UCSD-AML1 (cell line): ENCODE measurements around the gene GOLPH3.

ENCODE experiments used
- DNase-seq: peaks from one replicate; lab custom pipeline; 2025; ENCODE audit not compliant: unreplicated experiment; lab: John Stamatoyannopoulos, UW

Gene GOLPH3

GRCh38 chr5:32172186-32172911 is 1.8 kb downstream of the GOLPH3 start:
- DNase-seq, result peak; percentile 27

DNA sequence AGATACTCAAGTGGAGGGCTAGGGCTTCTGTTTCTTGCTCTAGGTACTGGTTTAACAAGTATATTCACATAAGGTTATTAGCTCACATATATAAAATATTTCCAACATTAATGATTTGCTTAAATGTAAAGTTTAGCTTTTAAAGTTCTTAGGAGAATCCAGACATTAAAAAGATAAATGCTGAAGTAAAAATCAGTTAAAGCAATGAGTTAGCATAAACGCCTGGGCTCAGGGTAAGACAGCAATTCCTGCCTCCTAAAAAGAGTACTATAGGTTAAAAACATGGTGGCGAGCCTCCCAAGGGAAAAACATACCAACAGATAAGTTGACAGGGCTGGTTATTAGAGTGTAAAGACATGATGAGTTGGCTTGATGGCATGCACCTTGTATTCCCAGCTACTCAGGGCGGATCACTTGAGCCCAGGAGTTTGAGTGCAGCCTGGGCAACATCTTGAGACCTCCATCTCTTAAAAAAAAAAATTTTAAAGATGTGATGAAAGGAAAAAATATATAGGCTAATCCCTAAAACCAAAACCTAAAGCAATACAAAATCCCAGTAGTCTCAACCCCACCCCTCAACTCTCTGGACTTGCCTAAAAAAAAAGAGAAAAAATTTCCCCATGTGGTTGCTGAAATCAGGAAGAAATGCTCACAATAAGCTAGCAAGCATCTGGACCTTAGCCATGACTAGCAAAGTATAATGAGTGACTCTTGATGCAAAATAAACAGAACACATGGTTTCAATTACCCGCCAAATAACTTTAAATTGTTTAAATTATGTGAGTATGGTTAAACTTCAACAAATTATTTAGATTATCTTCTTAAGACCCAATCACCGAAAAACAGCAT is 3.6 kb downstream of the GOLPH3 start:
- DNase-seq, result no peak

- no peak for DNase-seq
These were observed 5.6 kb downstream of the GOLPH3 start for GRCh38 chr5:32168460-32169033.

DNA sequence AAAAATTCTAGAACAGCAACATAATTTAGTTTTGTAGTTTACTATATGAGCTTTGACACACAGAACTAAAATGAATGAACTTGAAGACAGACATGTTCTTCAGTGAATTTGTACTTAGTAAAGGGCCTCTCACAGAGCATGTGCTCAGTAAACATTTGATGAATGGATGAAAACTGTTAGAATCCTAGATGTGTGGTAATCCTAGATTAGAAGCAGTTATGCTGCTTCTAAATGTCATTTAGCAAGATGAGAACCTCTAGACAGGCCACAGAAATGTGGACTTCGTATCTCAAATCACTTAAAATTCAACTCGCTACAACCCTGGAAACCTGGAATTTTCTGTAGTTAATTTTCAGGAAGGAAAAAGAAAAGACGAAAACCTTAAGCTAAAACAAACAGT is 8.5 kb downstream of the GOLPH3 start:
- DNase-seq, result no peak

DNA sequence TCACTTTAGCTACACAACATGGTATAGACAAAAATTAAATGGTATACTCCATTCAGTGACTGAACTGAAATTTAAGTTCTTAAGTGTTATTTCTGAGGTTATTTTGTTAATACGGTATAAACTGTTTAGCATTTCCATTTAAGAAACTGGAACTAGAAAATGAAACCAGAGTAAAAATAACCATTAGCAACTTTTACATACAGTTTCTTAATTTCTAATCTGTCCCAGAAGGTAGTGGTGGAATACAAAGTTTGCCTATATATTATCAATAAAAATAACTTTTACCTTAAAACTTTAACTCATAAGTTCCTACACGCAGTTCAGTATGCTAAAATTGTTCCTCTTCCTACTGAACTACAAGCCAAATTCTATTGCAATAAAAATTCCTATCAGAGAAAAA is 10.3 kb downstream of the GOLPH3 start:
- no peak for DNase-seq

GRCh38 chr5:32163053-32163452 is 11.1 kb downstream of the GOLPH3 start:
- no peak for DNase-seq

GRCh38 chr5:32160228-32160627 is 13.9 kb downstream of the GOLPH3 start:
- DNase-seq, result no peak

DNA sequence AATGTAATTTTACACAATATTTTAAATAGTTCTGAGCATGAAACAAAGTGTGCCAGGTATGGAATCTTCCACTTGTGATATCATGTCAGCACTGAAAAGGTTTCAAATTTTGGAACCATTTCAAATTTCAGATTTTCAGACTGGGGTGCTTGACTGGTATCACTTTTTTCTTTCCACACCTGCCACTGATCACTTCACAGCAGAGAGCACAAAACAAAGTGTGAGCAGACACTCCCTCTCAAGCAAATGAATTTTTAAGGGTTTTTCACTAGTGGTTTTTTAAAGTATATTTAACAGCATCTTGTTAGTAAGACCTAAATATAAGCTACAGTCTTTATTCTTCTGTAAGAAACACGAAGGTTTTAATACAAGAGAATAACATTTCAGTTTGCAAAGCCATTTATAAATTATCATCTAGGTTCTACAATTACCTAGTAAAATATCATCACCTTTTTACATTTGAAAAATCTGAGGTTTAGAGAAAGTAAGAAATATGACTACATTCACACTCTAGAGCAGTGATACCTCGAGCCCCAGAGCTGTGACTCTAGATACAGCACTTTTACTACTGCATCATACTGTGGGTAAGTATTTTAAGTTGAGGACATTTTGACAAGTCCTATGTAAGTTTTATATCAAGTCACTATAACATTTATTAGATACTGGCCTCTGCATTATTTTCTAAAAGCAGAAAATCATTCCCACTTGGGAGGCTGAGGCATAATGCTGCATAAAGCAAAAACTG is 14.6 kb downstream of the GOLPH3 start:
- DNase-seq, result no peak

GRCh38 chr5:32158679-32158975 is 15.5 kb downstream of the GOLPH3 start:
- DNase-seq, result no peak

GRCh38 chr5:32157078-32157477 is 17.0 kb downstream of the GOLPH3 start:
- no peak for DNase-seq

DNA sequence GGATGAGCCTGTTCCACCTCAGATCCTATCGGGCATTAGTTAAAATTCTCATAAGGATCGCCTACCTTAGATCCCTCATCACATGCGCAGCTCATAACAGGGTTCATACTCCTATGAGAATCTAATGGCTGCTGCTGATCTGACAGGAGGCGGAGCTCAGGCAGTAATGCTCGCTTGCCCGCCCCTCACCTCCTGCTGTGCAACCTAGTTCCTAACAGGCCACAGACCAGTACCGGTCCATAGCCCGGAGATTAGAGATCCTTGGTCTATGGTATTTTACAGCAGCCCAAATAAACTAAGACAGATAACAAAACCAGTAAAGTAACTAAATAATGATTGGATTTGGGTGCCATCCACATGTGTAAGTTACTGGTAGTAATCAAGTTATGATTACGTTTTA is 17.5 kb downstream of the GOLPH3 start:
- no peak for DNase-seq

DNA sequence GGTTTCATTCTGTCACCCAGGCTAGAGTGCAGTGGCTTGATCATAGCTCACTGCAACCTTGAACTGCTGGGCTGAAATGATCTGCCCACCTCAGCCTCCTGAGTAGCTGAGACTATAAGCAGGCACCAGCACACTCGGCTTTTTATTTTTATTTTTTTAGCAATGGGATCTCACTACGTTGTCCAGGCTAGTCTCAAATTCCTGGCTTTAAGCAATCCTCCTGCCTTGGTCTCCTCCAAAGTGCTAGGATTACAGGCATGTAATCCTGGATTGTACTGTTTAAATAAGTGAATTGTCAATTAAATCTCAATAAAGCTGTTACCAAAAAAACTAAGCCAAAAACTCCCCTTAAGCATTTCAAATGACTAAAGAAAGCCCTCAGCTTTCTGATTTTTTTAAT is 18.9 kb downstream of the GOLPH3 start:
- DNase-seq, result no peak

GRCh38 chr5:32153723-32154122 is 20.4 kb downstream of the GOLPH3 start:
- no peak for DNase-seq

- no peak for DNase-seq
These were observed 22.9 kb downstream of the GOLPH3 start for GRCh38 chr5:32151198-32151597.

- DNase-seq, result no peak
These were observed 23.8 kb downstream of the GOLPH3 start for GRCh38 chr5:32150366-32150765.

GRCh38 chr5:32147959-32148358 is 26.2 kb downstream of the GOLPH3 start:
- DNase-seq, result no peak

DNA sequence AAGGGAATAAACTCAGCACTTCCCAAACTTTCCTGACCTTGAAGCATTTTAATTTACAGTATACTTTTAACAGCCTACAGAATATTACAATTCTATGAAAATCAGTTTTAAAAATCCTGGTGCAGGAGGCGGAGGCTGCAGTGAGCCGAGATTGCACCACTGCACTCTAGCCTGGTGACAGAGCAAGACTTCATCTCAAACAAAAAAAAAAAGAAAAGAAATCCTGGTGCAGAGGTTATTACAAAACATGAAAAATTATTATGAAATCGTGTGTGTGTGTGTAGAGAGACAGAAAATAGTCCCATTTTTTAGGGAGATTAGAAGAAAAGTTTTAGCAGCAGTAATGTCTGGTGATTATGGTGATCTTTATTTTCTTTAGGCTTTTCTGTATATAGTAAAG is 26.9 kb downstream of the GOLPH3 start:
- DNase-seq, result no peak

- no peak for DNase-seq
These were observed 28.7 kb downstream of the GOLPH3 start for GRCh38 chr5:32145378-32145777.

GRCh38 chr5:32144378-32145207 is 29.5 kb downstream of the GOLPH3 start:
- no peak for DNase-seq

GRCh38 chr5:32143617-32144377 is 30.3 kb downstream of the GOLPH3 start:
- DNase-seq, result no peak
